Activated T-cell treated with anti-CD3 and anti-CD28 coated beads, Interleukin-2, amount 50 U/mL, for 72 hours (primary cell): ENCODE measurements around the gene BORCS6. TPM values are rescaled to one million over a fixed set of nuclear protein-coding genes. Genes with fewer than 3 reads are reported as not detected.
A peak's percentile ranks its signal among the peaks of the same experiment; 100 is the strongest.

Experiments used
- ATAC-seq, 2 donors: fragments of 150-1000 bp; cut with Tn5 transposase; replicated peaks in 1 of 2; 2 replicates each; pipeline ENCODE4 v1.10.0; 2021; ENCODE audit warnings: moderate library complexity in 2 of 2, mild to moderate bottlenecking in 1 of 2
- DNase-seq, 2 donors: peaks; one replicate each; pipeline ENCODE4 v3.0.0; 2021 to 2022; ENCODE audit warnings: mixed read lengths in 1 of 2
- H3K27ac Mint-ChIP-seq: one replicate; pipeline ENCODE4 v1.8.0; 2022; ENCODE audit warnings: mild to moderate bottlenecking, moderate library complexity, mixed read lengths
- H3K27me3 Mint-ChIP-seq: one replicate; pipeline ENCODE4 v1.8.0; 2022; ENCODE audit warnings: low read depth, mixed read lengths
- H3K36me3 Mint-ChIP-seq, 2 donors: one replicate each; pipeline ENCODE4 v1.8.0; 2022; ENCODE audit warnings: mixed read lengths in 2 of 2, mild to moderate bottlenecking in 1 of 2; ENCODE audit not compliant: insufficient read depth in 2 of 2
- H3K4me1 Mint-ChIP-seq: one replicate; pipeline ENCODE4 v1.8.0; 2022; ENCODE audit warnings: low read depth, mixed read lengths
- H3K4me3 Mint-ChIP-seq, 2 donors: one replicate each; pipeline ENCODE4 v1.8.0; 2022; ENCODE audit warnings: mild to moderate bottlenecking in 2 of 2, mixed read lengths in 2 of 2, moderate library complexity in 2 of 2
- H3K9me3 Mint-ChIP-seq, 2 donors: one replicate each; pipeline ENCODE4 v1.8.0; 2022; ENCODE audit warnings: mixed read lengths in 2 of 2
- total RNA-seq, 2 donors: library from RNA; stranded (reverse); gene quantifications; one replicate each; pipeline ENCODE4 v1.2.3, GENCODE V29; 2022

Gene BORCS6
- total RNA-seq, result 1 to 10 TPM; 9.6 TPM

- Mint-ChIP-seq H3K27me3 (no peaks in the 10 kb centered on the region), H3K4me1 (peaks cover 12% of the 10 kb centered on the region), H3K36me3 (no peaks in the 10 kb centered on the region), H3K4me3 (no peak within 1 kb of the TSS), H3K9me3 (no peaks in the 10 kb centered on the region), H3K27ac (peak within 1 kb of the TSS; percentile 82)
- DNase-seq, result peak; percentile 93 to 97
- ATAC-seq, result peak; percentile 66
These were observed at the start of gene BORCS6 for GRCh38 chr17:8189711-8190477. TSS of gene BORCS6 (minus strand) at chr17:8190180. CDS start at chr17:8190140, 40 bp downstream.

DNA sequence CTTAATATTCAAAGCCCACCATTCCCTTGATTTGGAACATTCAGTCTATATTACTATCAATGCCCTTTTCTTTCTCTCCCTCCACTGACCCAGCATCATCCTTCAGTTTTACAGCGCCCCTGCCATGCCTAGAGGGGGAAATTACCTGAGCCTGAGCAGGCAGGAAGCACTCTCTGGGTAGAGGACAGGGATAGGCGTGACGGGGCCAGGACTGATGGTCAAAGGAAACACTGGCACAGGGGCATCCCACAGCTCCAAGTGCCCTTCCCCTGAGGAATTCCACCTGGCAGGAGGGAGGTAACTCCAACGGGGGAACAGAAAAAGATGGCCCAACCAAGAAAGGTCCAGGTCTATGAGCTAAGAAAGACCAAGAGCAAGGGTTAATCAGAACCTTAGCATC is 47.9 kb upstream of the BORCS6 start:
- Mint-ChIP-seq H3K36me3 (peaks cover 16 to 32% of the 10 kb centered on the region in 2 donors), H3K27ac (no peak overlapping the region), H3K27me3 (no peaks in the 10 kb centered on the region), H3K4me1 (peaks cover 4% of the 10 kb centered on the region), H3K4me3 (no peak overlapping the region), H3K9me3 (no peaks in the 10 kb centered on the region)
- DNase-seq (no peak), ATAC-seq (no peak)

DNA sequence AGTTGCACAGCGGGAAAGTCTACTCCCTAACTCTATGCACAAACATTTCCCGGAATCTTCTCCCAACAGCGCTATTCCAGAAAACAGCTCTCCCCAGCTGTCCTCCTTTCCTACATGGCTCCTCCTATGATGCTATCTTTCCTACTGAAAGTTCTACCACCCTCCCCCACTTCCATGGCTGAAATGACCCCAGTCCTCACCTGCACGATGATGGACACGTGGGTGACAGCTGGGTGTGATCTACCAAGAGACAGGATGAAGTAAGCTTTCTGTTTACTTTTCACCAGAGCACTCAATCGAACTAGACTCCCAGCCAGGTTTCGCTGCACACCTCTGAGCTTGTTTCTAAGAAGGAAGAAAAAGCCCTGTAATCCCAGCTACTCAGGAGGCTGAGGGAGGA is 47.2 kb upstream of the BORCS6 start:
- Mint-ChIP-seq H3K27ac (no peak overlapping the region), H3K36me3 (peaks cover 16 to 35% of the 10 kb centered on the region in 2 donors), H3K27me3 (no peaks in the 10 kb centered on the region), H3K4me1 (no peaks in the 10 kb centered on the region), H3K4me3 (no peak overlapping the region), H3K9me3 (no peaks in the 10 kb centered on the region)
- ATAC-seq (no peak), DNase-seq (no peak)

GRCh38 chr17:8235676-8236075 is 45.7 kb upstream of the BORCS6 start:
- DNase-seq (no peak), ATAC-seq (no peak)
- Mint-ChIP-seq H3K36me3 (peaks cover 16 to 43% of the 10 kb centered on the region in 2 donors), H3K4me1 (peaks cover 5% of the 10 kb centered on the region), H3K4me3 (no peak overlapping the region), H3K27me3 (no peaks in the 10 kb centered on the region), H3K27ac (no peak overlapping the region), H3K9me3 (no peaks in the 10 kb centered on the region)

- peaks cover 5% of the 10 kb centered on the region for H3K4me1 Mint-ChIP-seq
- peaks cover 18 to 47% of the 10 kb centered on the region in 2 donors for H3K36me3 Mint-ChIP-seq
- DNase-seq (no peak), ATAC-seq (no peak)
- no peak overlapping the region for H3K27ac Mint-ChIP-seq
- no peaks in the 10 kb centered on the region for H3K9me3 Mint-ChIP-seq
- no peaks in the 10 kb centered on the region for H3K27me3 Mint-ChIP-seq
- H3K4me3 Mint-ChIP-seq, result no peak overlapping the region
These were observed 44.6 kb upstream of the BORCS6 start for GRCh38 chr17:8234361-8235270.

GRCh38 chr17:8231701-8232100 is 41.7 kb upstream of the BORCS6 start:
- DNase-seq (no peak), ATAC-seq (no peak)
- Mint-ChIP-seq H3K27me3 (no peaks in the 10 kb centered on the region), H3K4me1 (peaks cover 17% of the 10 kb centered on the region), H3K27ac (no peak overlapping the region), H3K9me3 (no peaks in the 10 kb centered on the region), H3K36me3 (peaks cover 21 to 42% of the 10 kb centered on the region in 2 donors), H3K4me3 (no peak overlapping the region)

- Mint-ChIP-seq H3K36me3 (peaks cover 15 to 23% of the 10 kb centered on the region in 2 donors), H3K9me3 (no peaks in the 10 kb centered on the region), H3K4me3 (peak overlapping the region; percentile 18 to 42), H3K4me1 (peaks cover 47% of the 10 kb centered on the region), H3K27me3 (no peaks in the 10 kb centered on the region), H3K27ac (peak overlapping the region; percentile 86)
- no peak for DNase-seq
- no peak for ATAC-seq
These were observed 37.2 kb upstream of the BORCS6 start for GRCh38 chr17:8227238-8227581.

DNA sequence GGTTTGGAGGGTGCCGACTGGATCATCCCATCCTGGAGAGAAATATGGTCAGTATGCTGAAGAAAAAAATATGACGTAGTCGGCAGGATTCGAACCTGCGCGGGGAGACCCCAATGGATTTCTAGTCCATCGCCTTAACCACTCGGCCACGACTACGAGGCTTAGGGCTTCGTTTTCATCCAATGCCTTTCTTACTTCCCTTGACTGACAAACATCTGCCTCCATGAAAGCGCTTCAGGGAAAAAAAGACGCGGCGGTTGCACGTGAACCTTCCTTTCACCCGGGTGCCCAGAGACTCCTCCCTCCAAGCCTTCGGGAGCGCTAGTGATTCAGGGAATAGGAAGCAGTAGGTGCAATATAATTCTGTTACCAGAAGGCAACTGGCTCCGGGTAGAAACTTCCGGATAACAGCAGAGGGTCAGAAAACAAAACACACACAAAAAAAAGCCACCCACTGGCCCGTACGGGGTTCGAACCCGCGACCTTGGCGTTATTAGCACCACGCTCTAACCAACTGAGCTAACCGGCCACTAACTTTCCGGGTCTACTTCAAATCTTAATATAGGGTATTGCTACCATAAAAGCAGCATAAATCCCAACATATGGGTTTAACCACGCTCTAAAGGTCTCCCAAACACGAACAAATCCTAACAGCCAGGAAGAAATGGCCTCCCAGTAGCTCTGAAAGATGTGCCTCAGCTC is 36.7 kb upstream of the BORCS6 start:
- Mint-ChIP-seq H3K27me3 (no peaks in the 10 kb centered on the region), H3K27ac (peak overlapping the region; percentile 86), H3K36me3 (peaks cover 17 to 19% of the 10 kb centered on the region in 2 donors), H3K9me3 (no peaks in the 10 kb centered on the region), H3K4me3 (peak overlapping the region; percentile 18 to 42), H3K4me1 (peaks cover 49% of the 10 kb centered on the region)
- DNase-seq, result peak; percentile 45 to 53
- ATAC-seq, result no peak

- no peaks in the 10 kb centered on the region for H3K27me3 Mint-ChIP-seq
- ATAC-seq, result peak; percentile 2 to 3
- H3K4me1 Mint-ChIP-seq, result peaks cover 51% of the 10 kb centered on the region
- no peaks in the 10 kb centered on the region for H3K9me3 Mint-ChIP-seq
- peak overlapping the region; percentile 86 for H3K27ac Mint-ChIP-seq
- peaks cover 14 to 21% of the 10 kb centered on the region in 2 donors for H3K36me3 Mint-ChIP-seq
- peak overlapping the region; percentile 18 to 42 for H3K4me3 Mint-ChIP-seq
- DNase-seq, result peak; percentile 73 to 79
These were observed 36.0 kb upstream of the BORCS6 start for GRCh38 chr17:8225813-8226535.

GRCh38 chr17:8224891-8225812 is 35.2 kb upstream of the BORCS6 start:
- H3K27me3 Mint-ChIP-seq, result no peaks in the 10 kb centered on the region
- H3K4me1 Mint-ChIP-seq, result peaks cover 54% of the 10 kb centered on the region
- ATAC-seq (no peak), DNase-seq (no peak)
- no peak overlapping the region for H3K27ac Mint-ChIP-seq
- peak overlapping the region; percentile 27 to 29 for H3K4me3 Mint-ChIP-seq
- H3K9me3 Mint-ChIP-seq, result no peaks in the 10 kb centered on the region
- peaks cover 10 to 24% of the 10 kb centered on the region in 2 donors for H3K36me3 Mint-ChIP-seq

GRCh38 chr17:8223356-8224126 is 33.6 kb upstream of the BORCS6 start:
- Mint-ChIP-seq H3K27ac (peak overlapping the region; percentile 99), H3K27me3 (no peaks in the 10 kb centered on the region), H3K36me3 (peaks cover 6 to 18% of the 10 kb centered on the region in 2 donors), H3K4me1 (peaks cover 54% of the 10 kb centered on the region), H3K9me3 (no peaks in the 10 kb centered on the region), H3K4me3 (peak overlapping the region; percentile 94)
- DNase-seq (peak; percentile 66 to 73), ATAC-seq (peak; percentile 7 to 15)
